Heart right ventricle (tissue), 16 donors: Measurements from ENCODE around the gene TVP23A. TPM values are rescaled to one million over a fixed set of nuclear protein-coding genes. Genes with fewer than 3 reads are reported as not detected.
A peak's percentile ranks its signal among the peaks of the same experiment; 100 is the strongest.

Source experiments
- ATAC-seq, 8 donors: fragments of 200-7000 bp; cut with Tn5 transposase; one replicate each; pipeline ENCODE4 v1.9.1; 2020; ENCODE audit warnings: mild to moderate bottlenecking in 8 of 8, moderate library complexity in 8 of 8, moderate number of reproducible peaks in 1 of 8
- DNase-seq, 2 donors: peaks; one replicate each; pipeline ENCODE4 v3.0.0-alpha.2; 2020
- H3K27ac ChIP-seq, 10 donors: fragments of 200-600 bp; sonication (generic) in 2 of 10; one replicate each; pipeline versions ENCODE4 v1.5.0 to v1.8.0; 2020 to 2022; ENCODE audit warnings: mild to moderate bottlenecking in 3 of 10
- H3K27me3 ChIP-seq, 7 donors: fragments of 200-600 bp; one replicate each; pipeline ENCODE4 v1.8.0; 2021 to 2022; ENCODE audit warnings: mild to moderate bottlenecking in 2 of 7
- H3K36me3 ChIP-seq, 9 donors: fragments of 200-600 bp; sonication (generic) in 1 of 9; one replicate each; pipeline versions ENCODE4 v1.5.0 to v1.8.0; 2020 to 2022; ENCODE audit warnings: mild to moderate bottlenecking in 2 of 9
- H3K4me1 ChIP-seq, 9 donors: fragments of 200-600 bp; sonication (generic) in 1 of 9; one replicate each; pipeline versions ENCODE4 v1.5.0 to v1.8.0; 2020 to 2022; ENCODE audit warnings: mild to moderate bottlenecking in 4 of 9
- H3K4me3 ChIP-seq, 10 donors: fragments of 200-600 bp; sonication (generic) in 2 of 10; one replicate each; pipeline versions ENCODE4 v1.5.0 to v1.8.0; 2020 to 2022; ENCODE audit warnings: mild to moderate bottlenecking in 7 of 10, moderate library complexity in 2 of 10
- H3K9me3 ChIP-seq, 11 donors: fragments of 200-600 bp in 10 of 11; sonication (generic) in 2 of 11; one replicate each; pipeline versions ENCODE4 v1.5.0 to v1.8.0; 2013 to 2022; ENCODE audit warnings: mild to moderate bottlenecking in 2 of 11, control low read depth in 1 of 11, moderate library complexity in 1 of 11
- CTCF ChIP-seq, 9 donors: fragments of 200-600 bp; sonication (generic) in 2 of 9; IDR thresholded peaks; one replicate each; pipeline versions ENCODE4 v1.5.0 to v1.8.0; 2021 to 2022; ENCODE audit warnings: antibody characterized with exemption in 9 of 9, mild to moderate bottlenecking in 5 of 9, moderate library complexity in 1 of 9
- WGBS, 2 donors: extraction: QIAGEN DNeasy Blood & Tissue Kit; methylation state at CpG; one replicate each; pipeline ENCODE4 v1.1.7; 2013; ENCODE audit warnings: inconsistent platforms in 1 of 2; 5-methylcytosine and 5-hydroxymethylcytosine counted together
- intact Hi-C, 10 donors: fragments of 100-400 bp; cut with DNase I; formaldehyde crosslinking; loops; one replicate each; pipeline versions ENCODE4 v1.11.1 to v1.14.2; 2022
- polyA plus RNA-seq, 2 donors: library from polyadenylated mRNA; stranded (reverse); fragments of 200-250 nt; gene quantifications; one replicate each; pipeline ENCODE4 v1.2.3, GENCODE V29; 2013
- total RNA-seq, 10 donors: library from RNA; stranded (reverse); fragmentation: NEBNext Ultra II Directional in 3 of 10; extraction: Animal tissue kit (Norgen Biotek cat#: 25700) in 3 of 10; gene quantifications; one replicate each; pipeline versions ENCODE4 v1.2.1 to v1.2.4, GENCODE V29; 2021 to 2023
- donor health status: Arrhythmogenic right ventricular cardiomyopathy.
- donor health status: ischemic (EF 13 %, LVEDD 7.1; RV severe dilation, severe dysfunction).
- donor health status: healthy with polysubstance abuse.
- donor health status: DM: no; HTN: yes; CAD: no.
- donor health status: DM: no; HTN: no; CAD: no.
- donor health status: ischemic (EF 25% LVEDD 6.9; RV normal size, moderate dysfunction).
- donor health status: ischemic (EF 25% LVEDD 5.7; RV mildly dilated, moderate dysfunction).
- donor health status: healthy.
- donor health status: DM: yes; HTN: yes; CAD: no.
- donor health status: Ischemic cardiomyopathy.
- donor health status: ischemic (EF 35%, LVEDD 5.7; RV mildly dilated, moderate dysfunction).
- donor health status: nonischemic (EF 11% LVEDD 7.7; RV severe dilation, severe dysfunction).
- donor health status: DM: yes; HTN: yes; CAD: no.
- donor health status: PGD.
- donor health status: ischemic (EF 29% LVEDD 5.4; RV normal size, mild dysfunction).
- donor health status: nonischemic (EF 23%, LVEDD 6.1; RV moderate dilation, normal function).

TVP23A gene
- total and polyA plus RNA-seq, 12 donors = 0.04 to 0.44 (median 0.18) TPM; not detected in 5

- DNase-seq (no peak), ATAC-seq (no peak)
- no peak for TF ChIP-seq CTCF (IDR thresholded peaks at IDR 0.05)
- H3K36me3 ChIP-seq = no peaks in the 10 kb centered on the region
- intact Hi-C loops = no loop called here
- no peak overlapping the region for H3K27ac ChIP-seq
- no peaks in the 10 kb centered on the region for H3K27me3 ChIP-seq
- H3K4me3 ChIP-seq = no peak overlapping the region
- peaks cover 0 to 46% (median 9%) of the 10 kb centered on the region in 9 donors for H3K4me1 ChIP-seq
- H3K9me3 ChIP-seq = no peaks in the 10 kb centered on the region
- 92% methylated on average over 3 of the region's 3 CpGs for WGBS, 2 donors
Observed at GRCh38 chr16:10851512-10851911, 32.9 kb upstream of the TVP23A start.

GRCh38 chr16:10850478-10850850 lies 31.9 kb upstream of the TVP23A start:
- no peak overlapping the region for H3K27ac ChIP-seq
- 78 to 89% methylated on average over 4 of the region's 4 CpGs for WGBS, 2 donors
- H3K36me3 ChIP-seq = no peaks in the 10 kb centered on the region
- ATAC-seq (no peak), DNase-seq (no peak)
- no peak for TF ChIP-seq CTCF (IDR thresholded peaks at IDR 0.05)
- peaks cover 0 to 46% (median 9%) of the 10 kb centered on the region in 9 donors for H3K4me1 ChIP-seq
- H3K4me3 ChIP-seq = no peak overlapping the region
- no peaks in the 10 kb centered on the region for H3K27me3 ChIP-seq
- intact Hi-C loops = no loop called here
- no peaks in the 10 kb centered on the region for H3K9me3 ChIP-seq

GRCh38 chr16:10849736-10850477 lies 31.3 kb upstream of the TVP23A start:
- ATAC-seq (no peak), DNase-seq (no peak)
- WGBS, 2 donors = 72 to 78% methylated on average over 7 of the region's 7 CpGs
- TF ChIP-seq CTCF (IDR thresholded peaks at IDR 0.05) = no peak
- Histone ChIP-seq H3K4me1 (peaks cover 0 to 46% (median 9%) of the 10 kb centered on the region in 9 donors), H3K9me3 (no peaks in the 10 kb centered on the region), H3K27me3 (no peaks in the 10 kb centered on the region), H3K4me3 (no peak overlapping the region), H3K36me3 (no peaks in the 10 kb centered on the region), H3K27ac (no peak overlapping the region)
- intact Hi-C loops = no loop called here

GRCh38 chr16:10847176-10847575 lies 28.6 kb upstream of the TVP23A start:
- Histone ChIP-seq H3K27me3 (peaks cover 0 to 4% (median 0%) of the 10 kb centered on the region in 7 donors), H3K4me3 (no peak overlapping the region), H3K27ac (peak overlapping the region in 3 of 10 donors; percentile 10 to 91 (median 30)), H3K36me3 (no peaks in the 10 kb centered on the region), H3K4me1 (peaks cover 0 to 50% (median 17%) of the 10 kb centered on the region in 9 donors), H3K9me3 (no peaks in the 10 kb centered on the region)
- 47 to 53% methylated on average over 2 of the region's 2 CpGs for WGBS, 2 donors
- intact Hi-C loops = no loop called here
- no peak for TF ChIP-seq CTCF (IDR thresholded peaks at IDR 0.05)
- ATAC-seq (peak in 3 of 8 donors; percentile 18 to 43 (median 37)), DNase-seq (no peak)
